ENCODE measurements around the gene LEFTY1. TPM values are rescaled to one million over a fixed set of nuclear protein-coding genes. Genes with fewer than 3 reads are reported as not detected.

Gene LEFTY1
- total RNA-seq, 1 experiment from 2014 or later, result not detected

DNA sequence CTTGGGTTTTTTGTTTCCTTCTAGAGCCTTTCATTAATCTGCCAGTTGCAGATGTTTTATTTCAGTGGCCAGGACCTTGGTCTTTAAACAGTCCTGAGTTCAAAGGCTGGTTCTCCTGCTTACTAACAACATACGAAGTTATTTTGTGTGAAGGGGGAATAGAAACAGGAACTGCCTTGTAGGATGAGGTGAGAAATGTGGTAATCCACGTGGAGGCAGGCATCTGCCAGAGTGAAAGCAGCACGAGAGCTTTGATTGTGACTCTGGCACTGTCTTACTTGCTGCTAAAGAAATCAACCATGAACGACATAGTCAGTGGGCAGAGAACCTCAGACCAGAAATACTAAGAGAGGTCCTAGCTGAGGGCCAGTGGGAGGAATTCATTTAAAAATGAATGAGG, 37.1 kb downstream of the LEFTY1 start:
- no peaks in the 10 kb centered on the region for H3K4me1 ChIP-seq (ENCODE audit: control insufficient read depth, insufficient read depth, low read length)
- intact Hi-C loops (cut with micrococcal nuclease; ENCODE audit: unreplicated experiment), result no loop called here
- no peaks in the 10 kb centered on the region for H3K36me3 ChIP-seq (ENCODE audit: control insufficient read depth, insufficient read depth, low read length)
- DNase-seq (ENCODE audit: low read depth, low spot score), result no peak
- TF ChIP-seq, protein P1, sequence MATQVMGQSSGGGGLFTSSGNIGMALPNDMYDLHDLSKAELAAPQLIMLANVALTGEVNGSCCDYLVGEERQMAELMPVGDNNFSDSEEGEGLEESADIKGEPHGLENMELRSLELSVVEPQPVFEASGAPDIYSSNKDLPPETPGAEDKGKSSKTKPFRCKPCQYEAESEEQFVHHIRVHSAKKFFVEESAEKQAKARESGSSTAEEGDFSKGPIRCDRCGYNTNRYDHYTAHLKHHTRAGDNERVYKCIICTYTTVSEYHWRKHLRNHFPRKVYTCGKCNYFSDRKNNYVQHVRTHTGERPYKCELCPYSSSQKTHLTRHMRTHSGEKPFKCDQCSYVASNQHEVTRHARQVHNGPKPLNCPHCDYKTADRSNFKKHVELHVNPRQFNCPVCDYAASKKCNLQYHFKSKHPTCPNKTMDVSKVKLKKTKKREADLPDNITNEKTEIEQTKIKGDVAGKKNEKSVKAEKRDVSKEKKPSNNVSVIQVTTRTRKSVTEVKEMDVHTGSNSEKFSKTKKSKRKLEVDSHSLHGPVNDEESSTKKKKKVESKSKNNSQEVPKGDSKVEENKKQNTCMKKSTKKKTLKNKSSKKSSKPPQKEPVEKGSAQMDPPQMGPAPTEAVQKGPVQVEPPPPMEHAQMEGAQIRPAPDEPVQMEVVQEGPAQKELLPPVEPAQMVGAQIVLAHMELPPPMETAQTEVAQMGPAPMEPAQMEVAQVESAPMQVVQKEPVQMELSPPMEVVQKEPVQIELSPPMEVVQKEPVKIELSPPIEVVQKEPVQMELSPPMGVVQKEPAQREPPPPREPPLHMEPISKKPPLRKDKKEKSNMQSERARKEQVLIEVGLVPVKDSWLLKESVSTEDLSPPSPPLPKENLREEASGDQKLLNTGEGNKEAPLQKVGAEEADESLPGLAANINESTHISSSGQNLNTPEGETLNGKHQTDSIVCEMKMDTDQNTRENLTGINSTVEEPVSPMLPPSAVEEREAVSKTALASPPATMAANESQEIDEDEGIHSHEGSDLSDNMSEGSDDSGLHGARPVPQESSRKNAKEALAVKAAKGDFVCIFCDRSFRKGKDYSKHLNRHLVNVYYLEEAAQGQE (IDR thresholded peaks at IDR 0.05; ENCODE audit: insufficient read depth in 1 of 2, low read depth in 2 of 2, low read length in 1 of 2), result no peak
- TF ChIP-seq, protein P2, sequence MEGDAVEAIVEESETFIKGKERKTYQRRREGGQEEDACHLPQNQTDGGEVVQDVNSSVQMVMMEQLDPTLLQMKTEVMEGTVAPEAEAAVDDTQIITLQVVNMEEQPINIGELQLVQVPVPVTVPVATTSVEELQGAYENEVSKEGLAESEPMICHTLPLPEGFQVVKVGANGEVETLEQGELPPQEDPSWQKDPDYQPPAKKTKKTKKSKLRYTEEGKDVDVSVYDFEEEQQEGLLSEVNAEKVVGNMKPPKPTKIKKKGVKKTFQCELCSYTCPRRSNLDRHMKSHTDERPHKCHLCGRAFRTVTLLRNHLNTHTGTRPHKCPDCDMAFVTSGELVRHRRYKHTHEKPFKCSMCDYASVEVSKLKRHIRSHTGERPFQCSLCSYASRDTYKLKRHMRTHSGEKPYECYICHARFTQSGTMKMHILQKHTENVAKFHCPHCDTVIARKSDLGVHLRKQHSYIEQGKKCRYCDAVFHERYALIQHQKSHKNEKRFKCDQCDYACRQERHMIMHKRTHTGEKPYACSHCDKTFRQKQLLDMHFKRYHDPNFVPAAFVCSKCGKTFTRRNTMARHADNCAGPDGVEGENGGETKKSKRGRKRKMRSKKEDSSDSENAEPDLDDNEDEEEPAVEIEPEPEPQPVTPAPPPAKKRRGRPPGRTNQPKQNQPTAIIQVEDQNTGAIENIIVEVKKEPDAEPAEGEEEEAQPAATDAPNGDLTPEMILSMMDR (IDR thresholded peaks at IDR 0.05), result no peak
- TF ChIP-seq POLR2AphosphoS5 (IDR thresholded peaks at IDR 0.05; ENCODE audit: low read depth, low read length) (no peak), SIN3A (IDR thresholded peaks at IDR 0.05; ENCODE audit: borderline replicate concordance, insufficient read depth, low read depth, low read length) (no peak), TCF7L2 (IDR thresholded peaks at IDR 0.05; ENCODE audit: low read depth, low read length) (no peak)
- H3K9me3 ChIP-seq (ENCODE audit: control insufficient read depth, insufficient read depth, low read depth, low read length), result no peaks in the 10 kb centered on the region
- no peaks in the 10 kb centered on the region for H3K27me3 ChIP-seq (ENCODE audit: control insufficient read depth, insufficient read depth, low read length)
- BruUV-seq (replicated peaks), result no TSS peak
- POLR2A ChIA-PET, result no interaction called here
- CTCF ChIA-PET, result interaction anchor here (0.5 kb wide), 1 partner anchor 17 kb away, joined by 3 read pairs; no protein-coding TSS in a partner anchor
- in situ Hi-C loops (cut with HindIII; ENCODE audit: low pct_unique_long_range_greater_than_20kb, low sequenced_read_pairs), result no loop called here
- no peak for ATAC-seq
- no peak overlapping the region for H3K4me3 ChIP-seq (ENCODE audit: low read depth in 2 of 2, low read length in 2 of 2)
- H3K27ac ChIP-seq (ENCODE audit: low read length), result no peak overlapping the region

DNA sequence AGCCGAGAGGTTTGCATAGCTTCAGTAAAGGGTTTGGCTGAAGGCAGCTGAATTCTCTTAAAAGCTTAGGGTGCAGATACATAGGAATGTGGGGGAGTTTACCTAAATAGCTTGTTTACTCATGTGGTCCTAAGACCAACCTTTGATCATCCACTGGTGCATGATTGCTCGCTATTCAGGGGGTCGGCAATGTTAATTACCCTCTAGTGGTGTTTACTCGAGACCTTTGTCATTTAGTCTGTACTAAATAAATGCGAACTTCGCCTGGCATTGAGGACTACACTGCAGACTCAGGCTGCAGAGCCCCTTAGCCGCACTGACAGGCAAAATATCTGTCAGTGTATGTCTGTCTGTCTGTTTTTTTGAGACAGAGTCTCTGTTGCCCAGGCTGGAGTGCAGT, 38.6 kb downstream of the LEFTY1 start:
- Histone ChIP-seq H3K36me3 (ENCODE audit: control insufficient read depth, insufficient read depth, low read length) (no peaks in the 10 kb centered on the region), H3K27me3 (ENCODE audit: control insufficient read depth, insufficient read depth, low read length) (no peaks in the 10 kb centered on the region), H3K4me1 (ENCODE audit: control insufficient read depth, insufficient read depth, low read length) (0 out of 2 replicates have a peak, but pooled peaks cover 5% of the 10 kb centered on the region), H3K4me3 (ENCODE audit: low read depth in 2 of 2, low read length in 2 of 2) (no peak overlapping the region), H3K9me3 (ENCODE audit: control insufficient read depth, insufficient read depth, low read depth, low read length) (no peaks in the 10 kb centered on the region), H3K27ac (ENCODE audit: low read length) (no peak overlapping the region)
- no TSS peak for BruUV-seq (replicated peaks)
- POLR2A ChIA-PET, result no interaction called here
- intact Hi-C loops (cut with micrococcal nuclease; ENCODE audit: unreplicated experiment), result no loop called here
- CTCF ChIA-PET, result interaction anchor here (1.2 kb wide), 1 partner anchor 376 kb away, joined by 3 read pairs; no protein-coding TSS in a partner anchor
- TF ChIP-seq, protein P2 (IDR thresholded peaks at IDR 0.05), result no peak
- TF ChIP-seq SIN3A (IDR thresholded peaks at IDR 0.05; ENCODE audit: borderline replicate concordance, insufficient read depth, low read depth, low read length) (no peak), POLR2AphosphoS5 (IDR thresholded peaks at IDR 0.05; ENCODE audit: low read depth, low read length) (no peak), TCF7L2 (IDR thresholded peaks at IDR 0.05; ENCODE audit: low read depth, low read length) (no peak)
- TF ChIP-seq, protein P1 (IDR thresholded peaks at IDR 0.05; ENCODE audit: insufficient read depth in 1 of 2, low read depth in 2 of 2, low read length in 1 of 2), result no peak
- no peak for DNase-seq (ENCODE audit: low read depth, low spot score)
- in situ Hi-C loops (cut with HindIII; ENCODE audit: low pct_unique_long_range_greater_than_20kb, low sequenced_read_pairs), result no loop called here
- ATAC-seq, result no peak

Data from Panc1 (cell line).